Measurements from ENCODE around the gene SV2A.
A peak's percentile ranks its signal among the peaks of the same experiment; 100 is the strongest.
"Not testable (repeated sequence)": the region's sequence is repeated elsewhere in the genome, so short reads cannot be mapped to it uniquely, and the experiment has no call there.

The SV2A gene

GRCh38 chr1:149927563-149928400 is 10.1 kb upstream of the SV2A start, which contains the start of gene SF3B4:
SF3B4 (minus strand) TSS chr1:149927803; CDS start chr1:149927759, 44 bp downstream.
- DNase-seq (ENCODE audit: low read depth): peak; percentile 93

- no peak for DNase-seq (ENCODE audit: low read depth)
Observed at GRCh38 chr1:149927056-149927562, 9.5 kb upstream of the SV2A start.

- DNase-seq (ENCODE audit: low read depth): no peak
Observed at GRCh38 chr1:149926296-149926695, 8.7 kb upstream of the SV2A start.

- no peak for DNase-seq (ENCODE audit: low read depth)
Observed at GRCh38 chr1:149925751-149926150, 8.1 kb upstream of the SV2A start.

GRCh38 chr1:149925345-149925744 is 7.7 kb upstream of the SV2A start:
- no peak for DNase-seq (ENCODE audit: low read depth)

- DNase-seq (ENCODE audit: low read depth): no peak
Observed at GRCh38 chr1:149923626-149924025, 6.0 kb upstream of the SV2A start.

- DNase-seq (ENCODE audit: low read depth): no peak
Observed at GRCh38 chr1:149916898-149917252, 769 bp downstream of the SV2A start.

- DNase-seq (ENCODE audit: low read depth): no peak
Observed at GRCh38 chr1:149916193-149916897, 1.3 kb downstream of the SV2A start.

- no peak for DNase-seq (ENCODE audit: low read depth)
Observed at GRCh38 chr1:149915429-149916192, 2.0 kb downstream of the SV2A start.

- DNase-seq (ENCODE audit: low read depth): no peak
Observed at GRCh38 chr1:149914545-149914944, 3.1 kb downstream of the SV2A start.

- DNase-seq (ENCODE audit: low read depth): no peak
Observed at GRCh38 chr1:149906570-149907075, 11.0 kb downstream of the SV2A start.

GRCh38 chr1:149903836-149904491 is 13.7 kb downstream of the SV2A start:
- no peak for DNase-seq (ENCODE audit: low read depth)

- peak; percentile 71 for DNase-seq (ENCODE audit: low read depth)
Observed at GRCh38 chr1:149899460-149900284, 18.0 kb downstream of the SV2A start, which contains the start of gene BOLA1. BOLA1 (plus strand) TSS chr1:149899568; CDS start chr1:149900060, 492 bp downstream.

GRCh38 chr1:149896575-149896974 is 21.1 kb downstream of the SV2A start:
- DNase-seq (ENCODE audit: low read depth): no peak

- no peak for DNase-seq (ENCODE audit: low read depth)
Observed at GRCh38 chr1:149888999-149889289, 28.7 kb downstream of the SV2A start.

- DNase-seq (ENCODE audit: low read depth): peak; percentile 57
Observed at GRCh38 chr1:149888247-149888998, 29.2 kb downstream of the SV2A start.

- DNase-seq (ENCODE audit: low read depth): peak; percentile 44
Observed at GRCh38 chr1:149887456-149888246, 30.0 kb downstream of the SV2A start.

GRCh38 chr1:149887196-149887455 is 30.5 kb downstream of the SV2A start:
- DNase-seq (ENCODE audit: low read depth): not testable (repeated sequence)

- peak; percentile 66 for DNase-seq (ENCODE audit: low read depth)
Observed at GRCh38 chr1:149886396-149887195, 31.0 kb downstream of the SV2A start.

Data from activated T-helper 9 cell treated with anti-CD3 and anti-CD28 coated beads, Interleukin-2, amount 50 U/mL, for 16 hours (primary cell).